Measurements from ENCODE around the gene GTPBP10. TPM values are rescaled to one million over a fixed set of nuclear protein-coding genes. Genes with fewer than 3 reads are reported as not detected.
A peak's percentile ranks its signal among the peaks of the same experiment; 100 is the strongest.

Gene GTPBP10
- total and polyA plus RNA-seq, 2 donors (not counting 1 experiment from before 2014, with no cell fraction given) = 17.7 to 36.2 TPM

- H3K27me3 ChIP-seq (replicated peaks in 1 of 4; ENCODE audit: control extremely low read depth in 1 of 4, control insufficient read depth in 3 of 4, insufficient read depth in 4 of 4, low read length in 3 of 4) = no peaks in the 10 kb centered on the region
- intact Hi-C loops (cut with micrococcal nuclease) = no loop called here
- H2AFZ ChIP-seq (ENCODE audit: insufficient read depth, low read depth, low read length, poor library complexity, severe bottlenecking) = no peak overlapping the region
- TF ChIP-seq EZH2 (IDR thresholded peaks at IDR 0.05; ENCODE audit: borderline replicate concordance, insufficient read depth, low read depth, low read length, poor library complexity, severe bottlenecking) (no peak), CTCF (IDR thresholded peaks at IDR 0.05) (peak; percentile 31)
- ChIA-PET POLR2A (no interaction called here), CTCF (interaction anchor here (0.6 kb wide), 1 partner anchor 59 kb away, joined by 3 read pairs; no protein-coding TSS in a partner anchor)
- no peak overlapping the region for H3K27ac ChIP-seq (ENCODE audit: low read length in 2 of 2)
- H3K27me3 Mint-ChIP-seq = peaks cover 11% of the 10 kb centered on the region
- H3K4me3 ChIP-seq (ENCODE audit: control extremely low read depth in 1 of 5, extremely low read depth in 1 of 5, insufficient read depth in 1 of 5, low read depth in 2 of 5, low read length in 4 of 5) = no peak overlapping the region
- no peaks in the 10 kb centered on the region for H3K9me3 Mint-ChIP-seq (ENCODE audit: insufficient read depth)
- no peaks in the 10 kb centered on the region for H3K79me2 ChIP-seq (ENCODE audit: control insufficient read depth, insufficient read depth, low read length)
- H3K4me1 Mint-ChIP-seq = no peaks in the 10 kb centered on the region
- H3K36me3 ChIP-seq (replicated peaks in 1 of 2; ENCODE audit: control extremely low read depth in 1 of 2, control insufficient read depth in 1 of 2, extremely low read depth in 1 of 2, insufficient read depth in 2 of 2, low read length in 1 of 2) = no peaks in the 10 kb centered on the region
- no peak overlapping the region for H3K9ac ChIP-seq (ENCODE audit: low read length)
- no peak overlapping the region for H3K27ac Mint-ChIP-seq
- no peak overlapping the region for H3K4me3 Mint-ChIP-seq
- DNase-seq = no peak
- no peak for ATAC-seq (ENCODE audit: low read depth)
- no peaks in the 10 kb centered on the region for H4K20me1 ChIP-seq (ENCODE audit: control insufficient read depth, insufficient read depth, low read length, poor library complexity, severe bottlenecking)
- H3K4me1 ChIP-seq (ENCODE audit: control insufficient read depth in 2 of 2, insufficient read depth in 2 of 2, low read length in 2 of 2) = no peaks in the 10 kb centered on the region
- no peaks in the 10 kb centered on the region for H3K9me3 ChIP-seq (ENCODE audit: control extremely low read depth in 1 of 3, control insufficient read depth in 2 of 3, insufficient read depth in 1 of 3, low read length in 2 of 3)
- no CpG with 5 or more reads among the region's 5 CpGs for WGBS (ENCODE audit: insufficient coverage)
- no peak overlapping the region for H3K4me2 ChIP-seq (replicated peaks; ENCODE audit: low read depth, low read length, poor library complexity, severe bottlenecking)
Measured at GRCh38 chr7:90298145-90299038, 48.1 kb upstream of the GTPBP10 start.

- Histone ChIP-seq H4K20me1 (ENCODE audit: control insufficient read depth, insufficient read depth, low read length, poor library complexity, severe bottlenecking) (no peaks in the 10 kb centered on the region), H3K36me3 (replicated peaks in 1 of 2; ENCODE audit: control extremely low read depth in 1 of 2, control insufficient read depth in 1 of 2, extremely low read depth in 1 of 2, insufficient read depth in 2 of 2, low read length in 1 of 2) (no peaks in the 10 kb centered on the region), H3K79me2 (ENCODE audit: control insufficient read depth, insufficient read depth, low read length) (no peaks in the 10 kb centered on the region), H2AFZ (ENCODE audit: insufficient read depth, low read depth, low read length, poor library complexity, severe bottlenecking) (no peak overlapping the region), H3K27ac (ENCODE audit: low read length in 2 of 2) (no peak overlapping the region), H3K4me3 (ENCODE audit: control extremely low read depth in 1 of 5, extremely low read depth in 1 of 5, insufficient read depth in 1 of 5, low read depth in 2 of 5, low read length in 4 of 5) (no peak overlapping the region), H3K27me3 (replicated peaks in 1 of 4; ENCODE audit: control extremely low read depth in 1 of 4, control insufficient read depth in 3 of 4, insufficient read depth in 4 of 4, low read length in 3 of 4) (no peaks in the 10 kb centered on the region), H3K4me2 (replicated peaks; ENCODE audit: low read depth, low read length, poor library complexity, severe bottlenecking) (no peak overlapping the region), H3K9me3 (ENCODE audit: control extremely low read depth in 1 of 3, control insufficient read depth in 2 of 3, insufficient read depth in 1 of 3, low read length in 2 of 3) (no peaks in the 10 kb centered on the region), H3K4me1 (ENCODE audit: control insufficient read depth in 2 of 2, insufficient read depth in 2 of 2, low read length in 2 of 2) (no peaks in the 10 kb centered on the region), H3K9ac (ENCODE audit: low read length) (no peak overlapping the region)
- no peak overlapping the region for H3K27ac Mint-ChIP-seq
- no peak for DNase-seq
- intact Hi-C loops (cut with micrococcal nuclease) = no loop called here
- no peak for ATAC-seq (ENCODE audit: low read depth)
- WGBS (ENCODE audit: insufficient coverage) = no CpG with 5 or more reads among the region's 1 CpG
- POLR2A ChIA-PET = no interaction called here
- no peak for TF ChIP-seq CTCF (IDR thresholded peaks at IDR 0.05)
- TF ChIP-seq EZH2 (IDR thresholded peaks at IDR 0.05; ENCODE audit: borderline replicate concordance, insufficient read depth, low read depth, low read length, poor library complexity, severe bottlenecking) = no peak
- no peaks in the 10 kb centered on the region for H3K4me1 Mint-ChIP-seq
- peaks cover 3% of the 10 kb centered on the region for H3K27me3 Mint-ChIP-seq
- H3K4me3 Mint-ChIP-seq = no peak overlapping the region
- CTCF ChIA-PET = interaction anchor here (0.9 to 1.4 kb wide), 2 partner anchors 10 to 149 kb away, joined by 3 to 4 read pairs; partner anchors contain the start of gene STEAP1
- H3K9me3 Mint-ChIP-seq (ENCODE audit: insufficient read depth) = no peaks in the 10 kb centered on the region
Measured at GRCh38 chr7:90303241-90303640, 43.3 kb upstream of the GTPBP10 start.
